Adipocyte (in vitro differentiated cells): ENCODE results near the gene SOX13.
"Not testable (repeated sequence)": the region's sequence is repeated elsewhere in the genome, so short reads cannot be mapped to it uniquely, and the experiment has no call there.

Experiments used
- DNase-seq: peaks from one replicate; pipeline ENCODE4 v3.0.0-alpha.2; 2015; ENCODE audit warnings: low read depth
- H3K27me3 ChIP-seq: replicated peaks from 2 replicates; pipeline ENCODE4 v1.7.0; 2013; ENCODE audit warnings: mild to moderate bottlenecking, low read length, moderate library complexity; ENCODE audit not compliant: control insufficient read depth, insufficient read depth
- H3K36me3 ChIP-seq: 2 replicates; pipeline ENCODE4 v1.7.0; 2013; ENCODE audit warnings: low read length, mild to moderate bottlenecking, moderate library complexity; ENCODE audit not compliant: control insufficient read depth, insufficient read depth, severe bottlenecking
- H3K4me1 ChIP-seq: 2 replicates; pipeline ENCODE4 v1.7.0; 2013; ENCODE audit warnings: mild to moderate bottlenecking, low read length, moderate library complexity; ENCODE audit not compliant: control insufficient read depth, insufficient read depth
- H3K4me3 ChIP-seq: 2 replicates; pipeline ENCODE4 v1.7.0; 2013; ENCODE audit warnings: mild to moderate bottlenecking, low read length, moderate library complexity
- H3K9ac ChIP-seq: 2 replicates; pipeline ENCODE4 v1.7.0; 2013; ENCODE audit warnings: mild to moderate bottlenecking, low read length, moderate library complexity
- H3K9me3 ChIP-seq: 2 replicates; pipeline ENCODE4 v1.7.0; 2013; ENCODE audit warnings: mild to moderate bottlenecking, low read length, moderate library complexity; ENCODE audit not compliant: control insufficient read depth

SOX13 gene

GRCh38 chr1:204088596-204088995 is 15.7 kb downstream of the SOX13 start:
- Histone ChIP-seq H3K9ac (peak overlapping the region; percentile 88), H3K9me3 (no peaks in the 10 kb centered on the region), H3K4me3 (peak overlapping the region; percentile 70), H3K4me1 (peaks cover 32% of the 10 kb centered on the region), H3K27me3 (no peaks in the 10 kb centered on the region), H3K36me3 (no peaks in the 10 kb centered on the region)
- DNase-seq: no peak

- Histone ChIP-seq H3K9ac (peak overlapping the region; percentile 88), H3K9me3 (no peaks in the 10 kb centered on the region), H3K4me1 (peaks cover 30% of the 10 kb centered on the region), H3K36me3 (no peaks in the 10 kb centered on the region), H3K4me3 (peak overlapping the region; percentile 70), H3K27me3 (no peaks in the 10 kb centered on the region)
- no peak for DNase-seq
Observed at GRCh38 chr1:204089044-204089751, 16.3 kb downstream of the SOX13 start.

- peaks cover 31% of the 10 kb centered on the region for H3K4me1 ChIP-seq
- DNase-seq: not testable (repeated sequence)
Observed at GRCh38 chr1:204090132-204090531, 17.2 kb downstream of the SOX13 start.

DNA sequence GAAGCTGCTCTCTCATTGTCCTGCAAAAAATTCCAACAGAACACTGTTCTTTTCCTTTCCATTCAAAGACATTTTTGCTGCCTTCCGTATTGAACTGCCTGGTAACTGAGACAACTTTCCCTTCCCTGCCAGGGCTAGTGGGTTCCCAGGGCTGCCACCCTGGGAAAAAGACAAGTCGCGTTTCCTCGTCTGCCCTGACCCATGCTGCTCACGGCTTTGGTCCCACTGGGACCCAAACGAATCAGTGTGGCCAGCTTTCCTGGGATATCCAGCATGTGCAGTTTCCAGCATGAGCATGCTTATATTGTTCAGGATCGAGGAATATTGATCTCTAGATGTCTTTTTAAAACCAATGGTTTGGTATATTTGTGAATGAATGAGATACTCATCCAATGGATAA is 18.2 kb downstream of the SOX13 start:
- H3K36me3 ChIP-seq: no peaks in the 10 kb centered on the region
- H3K4me3 ChIP-seq: no peak overlapping the region
- no peak for DNase-seq
- no peaks in the 10 kb centered on the region for H3K27me3 ChIP-seq
- no peak overlapping the region for H3K9ac ChIP-seq
- H3K9me3 ChIP-seq: no peaks in the 10 kb centered on the region
- H3K4me1 ChIP-seq: peaks cover 34% of the 10 kb centered on the region

More at GRCh38 chr1:204090132-204090531, 17.2 kb downstream of the SOX13 start:
- not testable (repeated sequence) for H3K27me3 ChIP-seq, H3K4me3 ChIP-seq, H3K9me3 ChIP-seq, H3K36me3 ChIP-seq, H3K9ac ChIP-seq

DNA sequence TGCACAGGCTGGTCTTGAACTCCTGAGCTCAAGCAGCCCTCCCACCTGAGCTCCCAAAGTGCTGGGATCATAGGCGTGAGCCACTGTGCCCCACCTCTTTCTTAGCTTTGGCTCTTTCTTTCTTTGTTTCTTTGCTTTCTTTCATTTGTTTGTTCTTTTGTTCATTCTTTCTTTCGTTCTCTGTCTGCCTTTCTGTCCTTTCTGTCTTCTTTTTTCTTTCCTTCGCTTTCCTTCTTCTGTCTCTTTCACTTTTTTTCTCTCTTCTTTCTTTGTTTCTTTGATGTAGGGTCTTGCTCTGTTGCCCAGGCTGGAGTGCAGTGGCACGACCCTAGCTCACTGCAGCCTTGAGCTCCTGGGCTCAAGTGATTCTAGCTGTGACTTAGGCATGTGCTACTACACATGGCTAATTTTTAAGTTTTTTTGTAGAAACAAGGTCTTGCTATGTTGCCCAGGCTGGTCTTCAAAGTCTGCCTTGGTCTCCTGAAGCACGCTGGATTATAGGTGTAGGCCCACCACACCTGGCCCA is 18.9 kb downstream of the SOX13 start:
- no peaks in the 10 kb centered on the region for H3K27me3 ChIP-seq
- H3K9ac ChIP-seq: no peak overlapping the region
- H3K4me1 ChIP-seq: peaks cover 34% of the 10 kb centered on the region
- H3K36me3 ChIP-seq: no peaks in the 10 kb centered on the region
- no peaks in the 10 kb centered on the region for H3K9me3 ChIP-seq
- no peak for DNase-seq
- no peak overlapping the region for H3K4me3 ChIP-seq

DNA sequence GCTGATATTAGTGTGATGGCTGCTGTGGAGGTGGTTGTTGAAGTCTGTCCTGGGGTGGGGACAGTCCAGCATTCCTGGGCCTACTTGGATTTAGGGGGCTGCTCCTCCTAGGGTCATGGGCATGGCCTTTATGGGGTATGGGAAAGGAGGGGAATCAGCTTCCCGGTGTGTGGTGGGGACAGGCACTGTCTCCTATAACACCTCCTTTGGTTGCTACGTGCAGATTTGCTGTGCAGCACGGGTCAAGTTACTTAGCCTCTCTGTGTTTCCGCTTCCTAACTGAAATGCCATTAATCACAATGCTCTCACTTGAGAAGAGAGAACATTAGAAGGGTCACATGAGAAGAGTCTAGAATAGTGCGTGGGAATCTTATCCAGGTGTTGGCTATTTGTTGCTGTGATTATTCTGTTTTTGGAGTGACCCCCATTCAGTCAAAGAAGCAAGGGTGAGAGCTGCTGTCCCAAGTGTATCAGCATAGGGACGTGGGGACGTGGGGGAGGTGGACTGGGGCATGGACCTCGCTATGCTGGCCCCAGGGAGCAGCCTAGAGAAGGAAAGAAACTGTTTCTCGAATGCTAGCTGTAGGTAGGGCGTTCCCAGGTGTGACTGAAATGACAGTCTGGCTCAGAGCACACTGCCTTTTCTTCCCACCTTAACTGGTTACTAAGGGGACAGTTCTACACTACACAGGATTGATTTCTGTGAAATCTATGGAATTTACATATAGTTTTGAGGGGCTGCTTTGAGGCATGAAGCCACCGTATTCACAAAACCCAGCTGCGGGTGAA is 19.9 kb downstream of the SOX13 start:
- no peaks in the 10 kb centered on the region for H3K27me3 ChIP-seq
- no peak for DNase-seq
- H3K9ac ChIP-seq: no peak overlapping the region
- no peaks in the 10 kb centered on the region for H3K36me3 ChIP-seq
- peaks cover 26% of the 10 kb centered on the region for H3K4me1 ChIP-seq
- H3K4me3 ChIP-seq: no peak overlapping the region
- no peaks in the 10 kb centered on the region for H3K9me3 ChIP-seq

DNA sequence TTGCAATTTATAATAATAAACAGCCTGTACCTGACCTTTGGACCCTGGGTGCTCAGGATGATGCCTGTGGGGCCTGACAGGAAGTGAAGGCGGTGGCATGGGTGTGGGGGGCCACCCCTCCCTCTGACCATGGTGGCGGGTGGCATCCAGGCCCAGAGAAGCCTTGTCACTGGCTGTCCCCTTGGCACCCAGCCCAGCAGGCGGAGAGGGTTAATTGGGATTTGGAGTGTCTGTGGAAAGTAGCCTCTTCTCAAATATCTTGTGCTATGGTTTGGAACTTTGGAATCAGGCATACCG is 20.5 kb downstream of the SOX13 start:
- no peak overlapping the region for H3K9ac ChIP-seq
- no peak overlapping the region for H3K4me3 ChIP-seq
- no peaks in the 10 kb centered on the region for H3K27me3 ChIP-seq
- H3K9me3 ChIP-seq: no peaks in the 10 kb centered on the region
- DNase-seq: no peak
- H3K4me1 ChIP-seq: peaks cover 21% of the 10 kb centered on the region
- no peaks in the 10 kb centered on the region for H3K36me3 ChIP-seq

GRCh38 chr1:204093781-204094180 is 20.9 kb downstream of the SOX13 start:
- peaks cover 17% of the 10 kb centered on the region for H3K4me1 ChIP-seq

GRCh38 chr1:204094313-204094729 is 21.4 kb downstream of the SOX13 start:
- Histone ChIP-seq H3K4me1 (peaks cover 13% of the 10 kb centered on the region), H3K4me3 (no peak overlapping the region), H3K9me3 (no peaks in the 10 kb centered on the region), H3K36me3 (no peaks in the 10 kb centered on the region), H3K27me3 (no peaks in the 10 kb centered on the region), H3K9ac (no peak overlapping the region)
- DNase-seq: no peak

More at GRCh38 chr1:204093781-204094180, 20.9 kb downstream of the SOX13 start:
- Histone ChIP-seq H3K27me3 (no peaks in the 10 kb centered on the region), H3K4me3 (no peak overlapping the region), H3K9ac (no peak overlapping the region), H3K36me3 (no peaks in the 10 kb centered on the region), H3K9me3 (no peaks in the 10 kb centered on the region)
- DNase-seq: no peak

GRCh38 chr1:204094856-204095634 is 22.1 kb downstream of the SOX13 start:
- no peak overlapping the region for H3K4me3 ChIP-seq
- H3K27me3 ChIP-seq: no peaks in the 10 kb centered on the region
- peaks cover 6% of the 10 kb centered on the region for H3K4me1 ChIP-seq
- no peak overlapping the region for H3K9ac ChIP-seq
- no peaks in the 10 kb centered on the region for H3K36me3 ChIP-seq
- DNase-seq: no peak
- no peaks in the 10 kb centered on the region for H3K9me3 ChIP-seq

- Histone ChIP-seq H3K9me3 (no peaks in the 10 kb centered on the region), H3K9ac (no peak overlapping the region), H3K4me1 (peaks cover 14% of the 10 kb centered on the region), H3K36me3 (no peaks in the 10 kb centered on the region), H3K4me3 (no peak overlapping the region), H3K27me3 (no peaks in the 10 kb centered on the region)
- no peak for DNase-seq
Observed at GRCh38 chr1:204096931-204097330, 24.0 kb downstream of the SOX13 start.
